PC-3 (cell line): ENCODE results near the gene JAKMIP1. TPM values are rescaled to one million over a fixed set of nuclear protein-coding genes. Genes with fewer than 3 reads are reported as not detected.

Experiments
- ATAC-seq: fragments of 200-7000 bp; cut with Tn5 transposase; 2 replicates; pipeline ENCODE4 v1.9.1; 2020; ENCODE audit warnings: mild to moderate bottlenecking, moderate library complexity
- BruUV-seq: library from RNA; stranded (reverse); fragments of 400-500 nt; replicated peaks from 2 replicates; lab custom pipeline; 2021; lab: Mats Ljungman, UMichigan
- CTCF ChIA-PET: fragments of 300-600 bp; sonication (Branson Sonifier 250); formaldehyde crosslinking; loops from one replicate; lab custom pipeline; 2022; ENCODE audit warnings: antibody characterized with exemption; lab: Charles Lee
- POLR2A ChIA-PET: fragments of 300-600 bp; sonication (Branson Sonifier 250); formaldehyde crosslinking; loops from one replicate; lab custom pipeline; 2022; ENCODE audit warnings: antibody characterized with exemption; ENCODE audit not compliant: unreplicated experiment; lab: Charles Lee
- DNase-seq: peaks from one replicate; pipeline ENCODE4 v3.0.0-alpha.2; 2015
- H2AFZ ChIP-seq: fragments of 300-600 bp; sonication (generic); 2 replicates; pipeline ENCODE4 v1.6.0; 2016; ENCODE audit warnings: antibody characterized with exemption, low read length
- H3F3A ChIP-seq: fragments of 300-600 bp; sonication (generic); one replicate; pipeline ENCODE4 v1.6.0; 2017; ENCODE audit warnings: antibody characterized with exemption, low read length, control low read depth, mild to moderate bottlenecking; ENCODE audit not compliant: unreplicated experiment
- H3K27ac ChIP-seq: fragments of 300-600 bp; sonication (generic); 2 replicates; pipeline ENCODE4 v1.5.1; 2016; ENCODE audit warnings: mild to moderate bottlenecking, low read length
- H3K27me3 ChIP-seq: fragments of 300-600 bp; sonication (generic); 2 replicates; pipeline ENCODE4 v1.6.1; 2016; ENCODE audit warnings: low read length, mixed read lengths
- H3K36me3 ChIP-seq: fragments of 300-600 bp; sonication (generic); 2 replicates; pipeline ENCODE4 v1.6.1; 2016; ENCODE audit warnings: low read depth, mixed run types, low read length, mixed read lengths
- H3K4me1 ChIP-seq: fragments of 300-600 bp; sonication (generic); 2 replicates; pipeline ENCODE4 v1.5.1; 2016; ENCODE audit warnings: low read length; ENCODE audit not compliant: insufficient read depth
- H3K4me2 ChIP-seq: fragments of 300-600 bp; sonication (generic); 2 replicates; pipeline ENCODE4 v1.6.0; 2016; ENCODE audit warnings: low read length
- H3K4me3 ChIP-seq: fragments of 300-600 bp; sonication (generic); 2 replicates; pipeline ENCODE4 v1.5.1; 2016; ENCODE audit warnings: mild to moderate bottlenecking, low read length, mixed read lengths
- H3K79me2 ChIP-seq: fragments of 300-600 bp; sonication (generic); 2 replicates; pipeline ENCODE4 v1.6.1; 2017; ENCODE audit warnings: low read length, mixed read lengths
- H3K9ac ChIP-seq: fragments of 300-600 bp; sonication (generic); 2 replicates; pipeline ENCODE4 v1.6.0; 2016; ENCODE audit warnings: mild to moderate bottlenecking, low read length
- H3K9me2 ChIP-seq: fragments of 300-600 bp; sonication (generic); replicated peaks from 2 replicates; pipeline ENCODE4 v1.6.1; 2016; ENCODE audit warnings: mixed run types, low read length, mixed read lengths
- H3K9me3 ChIP-seq: fragments of 300-600 bp; sonication (generic); 2 replicates; pipeline ENCODE4 v1.6.1; 2016; ENCODE audit warnings: low read length, mixed read lengths
- H4K20me1 ChIP-seq: fragments of 300-600 bp; sonication (generic); 2 replicates; pipeline ENCODE4 v1.6.1; 2016; ENCODE audit warnings: low read length, mixed read lengths
- CTCF ChIP-seq: fragments of 300-600 bp; sonication (generic); conservative IDR thresholded peaks from 2 replicates; pipeline ENCODE4 v1.5.1; 2017; ENCODE audit warnings: antibody characterized with exemption, low read depth, mild to moderate bottlenecking, low read length
- EZH2 ChIP-seq: fragments of 300-600 bp; sonication (generic); IDR thresholded peaks from one replicate; pipeline ENCODE4 v1.6.1; 2017; ENCODE audit warnings: antibody characterized with exemption, mild to moderate bottlenecking, low read length; ENCODE audit not compliant: unreplicated experiment
- EZH2phosphoT487 ChIP-seq: fragments of 300-600 bp; sonication (generic); IDR thresholded peaks from 2 replicates; pipeline ENCODE4 v1.6.1; 2018; ENCODE audit warnings: mild to moderate bottlenecking, antibody characterized with exemption, low read length, borderline replicate concordance
- intact Hi-C: fragments of 100-400 bp; cut with micrococcal nuclease; formaldehyde crosslinking; loops from 2 replicates; pipeline ENCODE4 v1.9.0; 2023
- total RNA-seq: library from RNA; depleted of rRNA; stranded (reverse); fragments of >200 nt; gene quantifications from 2 replicates; pipeline ENCODE4 v1.2.3, GENCODE V29; 2014

The JAKMIP1 gene
- total RNA-seq, 1 experiment from 2014 or later, result 0.04 TPM

- Histone ChIP-seq H3F3A (no peaks in the 10 kb centered on the region), H4K20me1 (no peaks in the 10 kb centered on the region), H3K36me3 (no peaks in the 10 kb centered on the region), H3K9me3 (no peaks in the 10 kb centered on the region), H3K4me1 (no peaks in the 10 kb centered on the region), H3K79me2 (no peaks in the 10 kb centered on the region), H2AFZ (no peak overlapping the region), H3K27ac (no peak overlapping the region), H3K9me2 (no peaks in the 10 kb centered on the region), H3K9ac (no peak overlapping the region), H3K4me2 (no peak overlapping the region), H3K4me3 (no peak overlapping the region), H3K27me3 (peaks cover 4% of the 10 kb centered on the region; the same call in 1 of the 2 replicates)
- ChIA-PET CTCF (no interaction called here), POLR2A (no interaction called here)
- no peak for ATAC-seq
- TF ChIP-seq CTCF (no peak), EZH2 (no peak), EZH2phosphoT487 (no peak)
- no peak for DNase-seq
- BruUV-seq, result no TSS peak
- intact Hi-C loops, result no loop called here
These were observed 138.2 kb downstream of the JAKMIP1 start for GRCh38 chr4:6062133-6062532.

GRCh38 chr4:6059375-6059805 lies 141.0 kb downstream of the JAKMIP1 start:
- no TSS peak for BruUV-seq
- Histone ChIP-seq H3K27me3 (no peaks in the 10 kb centered on the region), H3K9me3 (no peaks in the 10 kb centered on the region), H3K4me3 (no peak overlapping the region), H3K9ac (no peak overlapping the region), H3K4me2 (no peak overlapping the region), H4K20me1 (no peaks in the 10 kb centered on the region), H3K36me3 (no peaks in the 10 kb centered on the region), H2AFZ (no peak overlapping the region), H3K79me2 (no peaks in the 10 kb centered on the region), H3K9me2 (no peaks in the 10 kb centered on the region), H3F3A (no peaks in the 10 kb centered on the region), H3K27ac (no peak overlapping the region), H3K4me1 (no peaks in the 10 kb centered on the region)
- ChIA-PET POLR2A (no interaction called here), CTCF (no interaction called here)
- intact Hi-C loops, result no loop called here
- DNase-seq (no peak), ATAC-seq (no peak)
- TF ChIP-seq CTCF, result no peak
- TF ChIP-seq EZH2, result no peak
- TF ChIP-seq EZH2phosphoT487, result no peak

- no TSS peak for BruUV-seq
- no peaks in the 10 kb centered on the region for H3K27me3 ChIP-seq
- CTCF ChIA-PET, result no interaction called here
- H3K9me2 ChIP-seq, result no peaks in the 10 kb centered on the region
- H3K4me2 ChIP-seq, result no peak overlapping the region
- no peaks in the 10 kb centered on the region for H3K36me3 ChIP-seq
- POLR2A ChIA-PET, result no interaction called here
- no peaks in the 10 kb centered on the region for H3K4me1 ChIP-seq
- H3K9ac ChIP-seq, result no peak overlapping the region
- no peaks in the 10 kb centered on the region for H3K9me3 ChIP-seq
- TF ChIP-seq CTCF, result no peak
- TF ChIP-seq EZH2phosphoT487, result no peak
- TF ChIP-seq EZH2, result no peak
- ATAC-seq (no peak), DNase-seq (no peak)
- H3K27ac ChIP-seq, result no peak overlapping the region
- no peak overlapping the region for H3K4me3 ChIP-seq
- intact Hi-C loops, result no loop called here
- H3K79me2 ChIP-seq, result no peaks in the 10 kb centered on the region
- no peaks in the 10 kb centered on the region for H4K20me1 ChIP-seq
- no peaks in the 10 kb centered on the region for H3F3A ChIP-seq
- H2AFZ ChIP-seq, result no peak overlapping the region
These were observed 141.6 kb downstream of the JAKMIP1 start for GRCh38 chr4:6058531-6059374.
